DOHH2 (cell line): ENCODE data around the gene PYY.

Experiments used
- CTCF ChIP-seq: fragments of 200-600 bp; sonication (generic); IDR thresholded peaks from one replicate; pipeline ENCODE4 v1.5.1; 2014; ENCODE audit warnings: antibody characterized with exemption, mild to moderate bottlenecking, low read depth, low read length; ENCODE audit not compliant: poor library complexity, severe bottlenecking
- EZH2phosphoT487 ChIP-seq: fragments of 200-600 bp; sonication (generic); IDR thresholded peaks from 2 replicates; pipeline ENCODE4 v1.6.1; 2017; ENCODE audit warnings: borderline replicate concordance, mild to moderate bottlenecking, antibody characterized with exemption, low read length, moderate library complexity, mixed read lengths

GRCh38 chr17:43979011-43979410 lies 25.3 kb upstream of the PYY start:
- no peak for TF ChIP-seq CTCF
- no peak for TF ChIP-seq EZH2phosphoT487
